Measurements from ENCODE around the gene UGT3A2. TPM values are rescaled to one million over a fixed set of nuclear protein-coding genes. Genes with fewer than 3 reads are reported as not detected.

UGT3A2 gene
- total and polyA plus RNA-seq, 2 of the 4 experiments (the other 2 are of a cell fraction), result not detected

DNA sequence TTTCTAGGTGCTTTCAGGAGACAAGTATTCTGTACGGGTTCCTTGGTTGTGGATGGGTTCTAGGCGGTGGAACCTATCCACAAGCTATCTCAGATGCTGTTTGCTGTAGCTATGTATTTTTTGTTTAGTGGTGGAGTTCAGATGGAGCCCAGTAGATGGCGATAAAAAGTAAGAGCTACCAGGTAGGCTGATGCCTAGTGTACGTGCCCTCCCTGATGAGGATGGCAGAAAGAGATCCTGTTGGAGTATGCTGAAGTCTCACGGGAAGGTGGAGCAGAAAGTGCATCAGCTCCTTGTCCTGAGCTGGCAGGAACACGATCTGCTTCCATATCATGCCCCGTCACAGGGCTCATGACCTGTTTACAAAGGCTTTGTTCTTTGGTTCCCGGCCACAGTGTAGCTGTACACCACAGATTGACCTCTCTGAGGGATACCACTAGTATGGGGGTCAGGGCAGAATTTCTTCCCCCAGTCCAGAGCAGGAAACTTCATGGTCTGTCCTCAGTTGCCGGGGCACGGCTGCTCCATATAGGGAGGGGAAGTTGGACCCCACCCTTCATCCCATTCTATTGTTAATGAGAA, 12.6 kb upstream of the UGT3A2 start:
- Histone ChIP-seq H2BK20ac (ENCODE audit: low read depth, low read length) (no peak overlapping the region), H3K27me3 (ENCODE audit: control insufficient read depth, insufficient read depth, low read length) (peaks cover 5% of the 10 kb centered on the region), H3K4ac (ENCODE audit: low read depth, low read length) (no peak overlapping the region), H4K8ac (ENCODE audit: low read depth in 2 of 2, low read length in 2 of 2) (no peak overlapping the region), H3K18ac (ENCODE audit: low read depth, low read length) (no peak overlapping the region), H4K5ac (ENCODE audit: low read depth, low read length) (no peak overlapping the region), H3K9me1 (ENCODE audit: insufficient read depth, low read length) (no peaks in the 10 kb centered on the region), H2AFZ (replicated peaks; ENCODE audit: low read length, poor library complexity) (peak overlapping the region; percentile 81), H4K20me1 (ENCODE audit: insufficient read depth, low read length) (no peaks in the 10 kb centered on the region), H3K79me1 (ENCODE audit: low read depth in 1 of 2, low read length in 2 of 2) (no peaks in the 10 kb centered on the region), H3K9ac (ENCODE audit: low read depth, low read length) (no peak overlapping the region), H3K27ac (ENCODE audit: insufficient read depth, low read length) (no peak overlapping the region), H3K23ac (ENCODE audit: low read depth, low read length) (no peak overlapping the region), H2AK5ac (ENCODE audit: low read depth, low read length) (no peak overlapping the region), H3K4me1 (ENCODE audit: control insufficient read depth, insufficient read depth, low read length) (no peaks in the 10 kb centered on the region), H3K9me3 (ENCODE audit: control insufficient read depth, insufficient read depth, low read length) (no peaks in the 10 kb centered on the region), H2AK9ac (replicated peaks; ENCODE audit: low read depth, low read length, poor library complexity) (no peak overlapping the region), H3K14ac (replicated peaks; ENCODE audit: low read depth, low read length) (no peak overlapping the region), H3K36me3 (ENCODE audit: control insufficient read depth, insufficient read depth, low read length) (no peaks in the 10 kb centered on the region), H4K91ac (ENCODE audit: insufficient read depth, low read depth, low read length) (no peak overlapping the region), H2BK15ac (ENCODE audit: low read depth, low read length) (no peak overlapping the region), H3K4me3 (ENCODE audit: insufficient read depth, low read depth, low read length) (no peak overlapping the region), H2BK5ac (ENCODE audit: low read depth, low read length, poor library complexity, severe bottlenecking) (no peak overlapping the region), H3K56ac (ENCODE audit: extremely low read depth, insufficient read depth, low read length) (no peak overlapping the region), H2BK120ac (ENCODE audit: low read depth, low read length) (no peak overlapping the region), H3K4me2 (ENCODE audit: low read depth, low read length) (peak overlapping the region; percentile 47; the same call in 1 of the 2 replicates)
- TF ChIP-seq, protein P1, sequence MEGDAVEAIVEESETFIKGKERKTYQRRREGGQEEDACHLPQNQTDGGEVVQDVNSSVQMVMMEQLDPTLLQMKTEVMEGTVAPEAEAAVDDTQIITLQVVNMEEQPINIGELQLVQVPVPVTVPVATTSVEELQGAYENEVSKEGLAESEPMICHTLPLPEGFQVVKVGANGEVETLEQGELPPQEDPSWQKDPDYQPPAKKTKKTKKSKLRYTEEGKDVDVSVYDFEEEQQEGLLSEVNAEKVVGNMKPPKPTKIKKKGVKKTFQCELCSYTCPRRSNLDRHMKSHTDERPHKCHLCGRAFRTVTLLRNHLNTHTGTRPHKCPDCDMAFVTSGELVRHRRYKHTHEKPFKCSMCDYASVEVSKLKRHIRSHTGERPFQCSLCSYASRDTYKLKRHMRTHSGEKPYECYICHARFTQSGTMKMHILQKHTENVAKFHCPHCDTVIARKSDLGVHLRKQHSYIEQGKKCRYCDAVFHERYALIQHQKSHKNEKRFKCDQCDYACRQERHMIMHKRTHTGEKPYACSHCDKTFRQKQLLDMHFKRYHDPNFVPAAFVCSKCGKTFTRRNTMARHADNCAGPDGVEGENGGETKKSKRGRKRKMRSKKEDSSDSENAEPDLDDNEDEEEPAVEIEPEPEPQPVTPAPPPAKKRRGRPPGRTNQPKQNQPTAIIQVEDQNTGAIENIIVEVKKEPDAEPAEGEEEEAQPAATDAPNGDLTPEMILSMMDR (conservative IDR thresholded peaks at IDR 0.05; ENCODE audit: low read depth, low read length), result peak; percentile 60
- TF ChIP-seq RAD21 (IDR thresholded peaks at IDR 0.05; ENCODE audit: low read length), result peak; percentile 61
- TF ChIP-seq FOS (IDR thresholded peaks at IDR 0.05; ENCODE audit: low read depth, low read length), result no peak
- in situ Hi-C loops (cut with MboI; ENCODE audit: low sequenced_read_pairs) (no loop called here), dilution Hi-C loops (cut with HindIII; ENCODE audit: low sequenced_read_pairs, unreplicated experiment) (no loop called here), intact Hi-C loops (cut with micrococcal nuclease) (loop anchor here (1.0 to 10.0 kb wide), 3 partner anchors 226 to 616 kb away; no protein-coding TSS in a partner anchor)
- BruUV-seq (replicated peaks), result no TSS peak
- CTCF ChIA-PET, result interaction anchor here (0.5 to 3.7 kb wide), 25 partner anchors 9 to 755 kb away, joined by 3 to 17 read pairs (median 4); partner anchors contain the start of genes NADK2 and RANBP3L
- POLR2A ChIA-PET (ENCODE audit: unreplicated experiment), result interaction anchor here (0.6 kb wide), 1 partner anchor 78 kb away, joined by 3 read pairs; no protein-coding TSS in a partner anchor
- WGBS, 2 experiments (ENCODE audit: extremely low coverage in 2 of 2, insufficient read length in 1 of 2), result 7% methylated on average over 5 of the region's 10 CpGs; no CpG with 5 or more reads in 1 of the 2 experiments
- ATAC-seq (ENCODE audit: low read depth) (peak; percentile 97), DNase-seq (peak; percentile 44)
